HG03442 (cell line): Measurements from ENCODE around the gene LTC4S.

Experiments
- ATAC-seq: cut with Tn5 transposase; IDR thresholded peaks from one replicate; pipeline ENCODE4 v1.9.1; 2021; ENCODE audit warnings: mild to moderate bottlenecking, moderate library complexity; ENCODE audit not compliant: unreplicated experiment

Gene LTC4S

DNA sequence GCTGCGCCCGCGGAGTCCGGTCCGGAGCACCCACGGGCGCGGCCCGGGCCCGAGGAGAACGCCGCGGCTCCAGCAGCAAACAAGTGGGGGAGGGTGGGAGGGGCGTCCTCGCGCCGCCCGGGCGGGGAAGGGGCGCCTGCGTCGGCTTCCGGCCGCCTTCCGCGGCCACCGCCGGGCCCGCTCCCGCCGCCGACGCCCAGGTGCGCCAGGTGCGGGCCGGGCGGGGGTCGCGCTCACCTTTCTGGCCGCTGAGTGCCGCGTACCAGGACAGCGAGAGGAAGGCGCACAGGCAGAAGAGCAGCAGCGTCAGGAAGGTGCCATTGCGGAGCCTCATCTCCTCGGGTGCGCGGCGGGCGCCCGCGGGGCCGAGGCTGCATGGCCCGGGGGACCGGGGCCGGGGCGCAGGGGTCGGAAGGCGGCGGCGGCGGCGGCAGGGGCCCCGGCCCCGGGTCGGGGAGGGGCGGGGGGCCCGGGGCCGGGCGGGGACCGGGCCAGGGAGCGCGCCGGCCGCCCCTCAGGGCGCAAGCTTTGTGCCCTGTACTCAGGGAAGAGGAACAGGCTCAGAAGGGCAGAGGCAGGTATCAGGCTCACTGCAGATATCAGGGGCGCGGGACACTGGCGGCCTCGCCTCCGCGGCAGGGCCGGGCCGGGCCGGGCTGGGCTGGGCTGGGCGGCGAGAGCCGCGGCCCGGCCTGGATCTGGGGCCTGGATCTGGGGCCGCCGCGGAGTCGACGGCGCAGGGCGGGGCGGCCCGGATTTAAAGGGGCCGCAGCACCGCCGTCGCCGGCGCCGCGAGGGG, 12.7 kb downstream of the LTC4S start, which contains the start of gene MGAT4B:
TSS of gene MGAT4B (minus strand) at position 617 of the 799 bp plus-strand sequence. CDS start at position 334, 283 bp downstream.
- peak; percentile 58 for ATAC-seq

DNA sequence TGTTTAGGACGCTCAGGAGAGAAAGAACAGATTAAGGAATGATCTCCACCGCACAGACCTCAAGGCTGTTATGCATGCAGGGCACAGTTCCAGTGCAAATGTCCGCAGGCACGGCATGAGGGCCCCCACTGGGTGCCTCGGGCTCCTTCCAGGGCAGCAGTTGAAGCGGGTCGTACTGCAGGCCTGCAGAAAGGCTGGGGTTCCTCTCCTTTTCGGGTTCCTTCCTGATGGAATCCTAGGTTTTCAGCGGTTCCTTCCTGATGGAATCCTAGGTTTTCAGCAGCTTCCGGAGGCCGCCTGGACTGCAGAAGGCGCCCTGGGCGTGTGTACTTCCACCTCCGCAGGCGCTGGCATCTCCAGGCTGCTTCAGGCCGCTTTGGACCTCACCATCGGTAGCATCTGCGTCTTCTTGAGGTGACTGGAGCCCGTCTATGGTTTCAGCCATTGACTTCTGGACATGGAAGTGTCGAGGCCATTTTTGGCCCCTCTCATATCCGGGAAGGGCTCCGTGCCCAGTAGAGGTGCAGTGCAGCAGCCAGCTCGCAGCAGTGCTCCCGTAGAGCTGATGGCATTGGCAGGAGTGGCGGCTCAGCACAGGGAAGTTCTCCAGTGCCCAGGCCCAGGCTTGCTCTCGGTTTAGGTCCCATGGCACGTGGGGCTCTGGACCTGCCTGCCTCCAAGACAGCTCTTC, 18.5 kb downstream of the LTC4S start:
- no peak for ATAC-seq

GRCh38 chr5:179812997-179813607, 19.3 kb downstream of the LTC4S start:
- ATAC-seq, result no peak

DNA sequence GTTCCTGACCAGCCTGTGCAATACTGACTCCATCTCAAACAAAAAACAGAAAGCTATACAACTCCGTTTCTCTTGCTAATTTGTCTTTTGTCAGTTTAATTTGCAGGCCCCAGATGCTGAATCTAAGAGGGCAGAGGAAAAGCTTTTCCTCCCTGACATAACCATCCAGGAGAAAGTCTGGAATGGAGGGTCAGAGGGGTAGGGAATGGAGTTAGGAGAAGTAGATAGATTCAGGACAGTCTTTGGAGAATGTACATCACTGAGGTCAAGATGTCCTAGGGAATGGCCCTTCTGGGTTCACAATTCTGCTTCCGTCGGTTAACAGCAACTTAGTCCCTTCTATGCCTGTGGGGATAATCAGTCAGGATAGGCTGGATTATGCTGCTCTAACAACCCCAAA, 20.3 kb downstream of the LTC4S start:
- ATAC-seq, result no peak

- ATAC-seq, result no peak
Observed at GRCh38 chr5:179815491-179816249, 21.9 kb downstream of the LTC4S start.

GRCh38 chr5:179816401-179816795, 22.6 kb downstream of the LTC4S start:
- ATAC-seq, result no peak

GRCh38 chr5:179816796-179817469, 23.1 kb downstream of the LTC4S start:
- no peak for ATAC-seq

GRCh38 chr5:179817470-179817840, 23.7 kb downstream of the LTC4S start:
- ATAC-seq, result no peak

DNA sequence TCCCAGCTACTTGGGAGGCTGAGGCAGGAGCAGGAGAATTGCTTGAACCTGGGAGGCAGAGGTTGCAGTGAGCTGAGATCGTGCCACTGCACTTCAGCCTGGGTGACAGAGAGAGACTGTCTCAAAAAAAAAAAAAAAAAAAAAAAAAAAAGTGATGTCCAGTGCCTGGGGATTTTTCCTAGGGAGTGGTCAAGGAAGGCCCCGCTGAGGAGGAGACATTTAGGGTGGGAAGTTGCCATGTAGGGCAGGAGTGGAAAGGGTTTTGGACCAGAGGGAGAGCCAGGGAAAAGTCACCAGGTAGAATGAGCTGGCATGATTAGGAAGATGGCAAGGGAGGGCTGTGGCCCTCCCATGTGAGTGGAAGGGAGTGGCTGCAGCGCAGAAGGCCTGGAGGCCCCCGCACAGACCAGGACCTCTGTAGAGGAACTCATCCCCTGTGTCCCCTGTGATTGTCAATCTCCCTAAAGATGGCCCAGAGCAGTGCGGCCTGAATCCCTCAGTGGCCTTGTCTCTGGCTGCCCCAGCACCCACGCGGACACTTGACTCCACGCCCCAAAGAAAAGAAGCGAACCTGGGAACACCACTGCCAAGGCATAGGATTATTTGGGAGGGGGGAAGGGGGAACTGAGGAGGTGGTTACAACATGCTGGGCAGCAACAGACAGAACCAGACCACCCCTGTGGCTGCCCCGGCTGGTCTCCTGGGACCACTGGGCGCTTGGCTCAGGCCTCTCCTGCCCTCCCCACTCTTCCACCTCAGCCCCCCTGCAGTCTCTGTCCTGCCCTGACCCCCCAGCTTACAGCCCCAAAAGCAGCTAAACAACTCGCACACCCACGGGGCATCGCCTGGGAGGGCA, 24.3 kb downstream of the LTC4S start:
- no peak for ATAC-seq

- peak; percentile 65 for ATAC-seq
Observed at GRCh38 chr5:179818746-179819295, 25.0 kb downstream of the LTC4S start.

GRCh38 chr5:179819296-179820126, 25.7 kb downstream of the LTC4S start:
- no peak for ATAC-seq

- ATAC-seq, result no peak
Observed at GRCh38 chr5:179820127-179820482, 26.3 kb downstream of the LTC4S start.

DNA sequence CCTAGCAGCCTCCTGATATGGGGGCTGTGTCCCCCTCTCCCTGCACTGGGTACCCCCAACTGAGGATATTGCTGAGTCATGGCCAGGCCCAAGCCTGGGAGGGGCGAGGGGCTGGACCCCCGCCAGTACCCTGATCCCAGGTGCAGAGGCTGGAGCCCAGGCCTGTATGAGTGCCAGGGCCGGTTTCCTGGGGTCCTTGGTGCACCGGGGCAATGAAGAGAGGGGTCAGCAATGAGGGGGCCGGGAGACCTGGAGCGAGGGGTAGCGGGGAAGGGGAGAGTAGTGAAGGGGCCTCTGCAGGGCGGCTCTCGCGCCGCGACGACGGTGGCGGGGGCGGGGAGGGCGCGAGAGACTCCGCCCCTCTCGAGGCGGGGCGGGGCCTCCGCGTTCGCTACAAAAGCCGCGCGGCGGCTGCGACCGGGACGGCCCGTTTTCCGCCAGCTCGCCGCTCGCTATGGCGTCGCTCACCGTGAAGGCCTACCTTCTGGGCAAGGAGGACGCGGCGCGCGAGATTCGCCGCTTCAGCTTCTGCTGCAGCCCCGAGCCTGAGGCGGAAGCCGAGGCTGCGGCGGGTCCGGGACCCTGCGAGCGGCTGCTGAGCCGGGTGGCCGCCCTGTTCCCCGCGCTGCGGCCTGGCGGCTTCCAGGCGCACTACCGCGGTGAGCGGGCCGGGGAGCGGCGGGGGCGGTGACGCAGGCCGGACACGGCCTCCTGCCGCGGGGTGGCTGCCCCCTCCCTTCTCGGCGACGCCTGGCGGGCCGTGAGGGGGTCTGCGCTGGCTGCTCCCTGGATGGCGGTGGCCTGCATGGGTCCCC, 26.9 kb downstream of the LTC4S start, which contains the start of gene SQSTM1:
TSS of gene SQSTM1 (plus strand) at position 423 of the 815 bp plus-strand sequence. CDS start at position 455, 32 bp downstream.
- ATAC-seq, result peak; percentile 32

DNA sequence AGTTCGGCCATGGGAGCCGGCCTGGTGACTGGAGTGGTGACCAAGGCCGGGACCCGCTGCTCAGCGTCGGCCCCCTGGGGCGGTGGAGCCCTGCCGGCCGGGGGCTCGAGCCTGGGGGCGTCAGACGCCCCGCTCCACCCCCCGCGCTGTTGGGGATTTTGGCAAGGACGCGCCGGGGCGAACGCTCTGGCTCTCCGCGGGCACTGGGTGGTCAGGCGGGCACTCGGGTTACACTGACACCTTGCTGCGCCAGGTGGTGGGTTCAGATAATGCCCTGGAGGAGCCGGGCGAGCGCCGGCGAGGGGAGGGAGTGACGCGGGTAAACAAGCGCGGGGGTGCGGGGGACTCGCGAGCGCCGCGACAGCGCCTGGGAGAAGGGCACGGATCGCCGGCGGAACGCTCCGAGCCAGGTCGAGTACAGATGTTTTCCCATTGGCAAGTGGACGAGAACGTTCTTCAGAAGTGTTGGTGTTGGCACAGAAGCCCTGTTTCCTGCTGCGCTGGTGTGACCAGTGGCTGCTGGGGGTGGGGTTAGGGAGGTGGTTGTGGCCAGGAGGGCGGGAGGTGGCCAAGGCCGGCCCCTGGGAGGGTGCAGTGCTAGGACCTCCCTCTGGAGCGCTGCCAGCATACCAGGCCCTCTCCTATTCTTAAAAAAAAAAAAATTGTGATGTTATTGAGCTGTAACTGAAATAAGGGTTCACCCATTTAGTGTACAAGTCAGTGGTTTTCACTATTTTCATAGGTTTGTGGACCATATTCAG, 27.7 kb downstream of the LTC4S start:
- ATAC-seq, result peak; percentile 37

- no peak for ATAC-seq
Observed at GRCh38 chr5:179822059-179822432, 28.3 kb downstream of the LTC4S start.

DNA sequence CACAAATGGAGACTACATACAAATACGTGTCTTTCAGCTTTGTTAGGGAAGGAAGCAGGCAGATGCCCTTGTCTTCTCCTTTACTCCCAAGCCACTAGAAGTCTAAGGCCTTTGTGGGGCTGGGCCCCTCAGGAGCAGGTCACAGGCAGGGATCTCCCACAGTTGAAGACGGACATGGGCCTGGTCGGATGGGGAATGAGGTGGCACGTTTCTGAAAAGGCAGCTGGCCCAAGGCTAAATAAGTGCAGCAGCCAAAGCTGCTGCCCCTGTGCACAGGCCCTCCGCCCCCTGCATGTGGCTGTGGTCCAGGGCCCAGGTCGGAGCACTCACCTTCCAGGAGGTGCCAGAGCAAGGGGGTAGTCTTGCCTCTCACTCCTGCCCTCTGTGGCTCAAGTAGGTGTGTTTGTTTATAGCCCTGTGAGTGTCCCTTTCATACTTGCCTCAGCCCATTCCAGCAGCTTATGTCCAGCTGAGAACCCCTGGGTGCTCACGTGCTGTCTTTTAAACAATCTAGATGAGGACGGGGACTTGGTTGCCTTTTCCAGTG, 28.7 kb downstream of the LTC4S start:
- ATAC-seq, result no peak
